ENCODE results near the gene HHIP.

GRCh38 chr4:144644368-144645101 lies 1.4 kb upstream of the HHIP start:
- TF ChIP-seq, protein P1, sequence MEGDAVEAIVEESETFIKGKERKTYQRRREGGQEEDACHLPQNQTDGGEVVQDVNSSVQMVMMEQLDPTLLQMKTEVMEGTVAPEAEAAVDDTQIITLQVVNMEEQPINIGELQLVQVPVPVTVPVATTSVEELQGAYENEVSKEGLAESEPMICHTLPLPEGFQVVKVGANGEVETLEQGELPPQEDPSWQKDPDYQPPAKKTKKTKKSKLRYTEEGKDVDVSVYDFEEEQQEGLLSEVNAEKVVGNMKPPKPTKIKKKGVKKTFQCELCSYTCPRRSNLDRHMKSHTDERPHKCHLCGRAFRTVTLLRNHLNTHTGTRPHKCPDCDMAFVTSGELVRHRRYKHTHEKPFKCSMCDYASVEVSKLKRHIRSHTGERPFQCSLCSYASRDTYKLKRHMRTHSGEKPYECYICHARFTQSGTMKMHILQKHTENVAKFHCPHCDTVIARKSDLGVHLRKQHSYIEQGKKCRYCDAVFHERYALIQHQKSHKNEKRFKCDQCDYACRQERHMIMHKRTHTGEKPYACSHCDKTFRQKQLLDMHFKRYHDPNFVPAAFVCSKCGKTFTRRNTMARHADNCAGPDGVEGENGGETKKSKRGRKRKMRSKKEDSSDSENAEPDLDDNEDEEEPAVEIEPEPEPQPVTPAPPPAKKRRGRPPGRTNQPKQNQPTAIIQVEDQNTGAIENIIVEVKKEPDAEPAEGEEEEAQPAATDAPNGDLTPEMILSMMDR (IDR thresholded peaks at IDR 0.05 in 4 of 5, conservative IDR thresholded peaks at IDR 0.05 in 1 of 5) = no peak
- TF ChIP-seq POLR2A (IDR thresholded peaks at IDR 0.05) = no peak
